SK-N-MC (cell line): ENCODE results near the gene FNDC7.
A peak's percentile ranks its signal among the peaks of the same experiment; 100 is the strongest.
"Not testable (repeated sequence)": the region's sequence is repeated elsewhere in the genome, so short reads cannot be mapped to it uniquely, and the experiment has no call there.

Experiments used
- DNase-seq: peaks from one replicate; pipeline ENCODE4 v3.0.0-alpha.2; 2011; ENCODE audit warnings: low read depth, low spot score
- H3K27ac ChIP-seq: fragments of 200-600 bp; sonication (generic); 2 replicates; pipeline ENCODE4 v1.5.1; 2016; ENCODE audit warnings: mixed run types
- H3K36me3 ChIP-seq: fragments of 200-600 bp; sonication (generic); 2 replicates; pipeline ENCODE4 v1.6.1; 2017; ENCODE audit warnings: antibody characterized with exemption, low read length, mixed read lengths; ENCODE audit not compliant: insufficient read depth
- H3K4me3 ChIP-seq: fragments of 200-600 bp; sonication (generic); 2 replicates; pipeline ENCODE4 v1.5.1; 2016
- H3K9ac ChIP-seq: fragments of 200-600 bp; sonication (generic); 2 replicates; pipeline ENCODE4 v1.8.0; 2017; ENCODE audit warnings: mixed run types, mixed read lengths; ENCODE audit not compliant: insufficient read length
- H3K9me3 ChIP-seq: fragments of 200-600 bp; sonication (generic); 2 replicates; pipeline ENCODE4 v1.6.1; 2017; ENCODE audit warnings: low read depth, mild to moderate bottlenecking, antibody characterized with exemption, low read length, moderate library complexity, mixed read lengths
- EZH2 ChIP-seq: fragments of 200-600 bp; sonication (generic); IDR thresholded peaks from one replicate; pipeline ENCODE4 v1.6.1; 2017; ENCODE audit warnings: antibody characterized with exemption
- FOXP2 ChIP-seq: optimal IDR thresholded peaks from 2 replicates; pipeline ENCODE3; 2011; ENCODE audit warnings: mild to moderate bottlenecking, moderate library complexity; ENCODE audit not compliant: insufficient read depth; ENCODE audit errors: extremely low read length, control extremely low read depth
- POLR2AphosphoS5 ChIP-seq: IDR thresholded peaks from 2 replicates; pipeline ENCODE4 v1.6.1; 2012; ENCODE audit warnings: mild to moderate bottlenecking, low read depth, low read length, borderline replicate concordance

Gene FNDC7

GRCh38 chr1:108670131-108670773 is 42.5 kb upstream of the FNDC7 start:
- Histone ChIP-seq H3K36me3 (no peaks in the 10 kb centered on the region), H3K4me3 (no peak overlapping the region), H3K27ac (no peak overlapping the region), H3K9me3 (no peaks in the 10 kb centered on the region), H3K9ac (no peak overlapping the region)
- TF ChIP-seq FOXP2 (no peak), EZH2 (no peak), POLR2AphosphoS5 (no peak)
- no peak for DNase-seq

- Histone ChIP-seq H3K4me3 (no peak overlapping the region), H3K9ac (no peak overlapping the region), H3K27ac (no peak overlapping the region), H3K36me3 (no peaks in the 10 kb centered on the region), H3K9me3 (no peaks in the 10 kb centered on the region)
- TF ChIP-seq EZH2 (no peak), FOXP2 (no peak), POLR2AphosphoS5 (no peak)
- no peak for DNase-seq
Measured at GRCh38 chr1:108671143-108671542, 41.6 kb upstream of the FNDC7 start.

GRCh38 chr1:108678706-108679105 is 34.0 kb upstream of the FNDC7 start:
- no peak for TF ChIP-seq EZH2
- TF ChIP-seq POLR2AphosphoS5, result no peak
- no peak for TF ChIP-seq FOXP2
- no peak overlapping the region for H3K27ac ChIP-seq
- H3K9me3 ChIP-seq, result no peaks in the 10 kb centered on the region
- no peak overlapping the region for H3K9ac ChIP-seq
- no peak overlapping the region for H3K4me3 ChIP-seq
- no peaks in the 10 kb centered on the region for H3K36me3 ChIP-seq
- DNase-seq, result no peak

GRCh38 chr1:108679586-108680213 is 33.0 kb upstream of the FNDC7 start:
- H3K9me3 ChIP-seq, result no peaks in the 10 kb centered on the region
- no peak overlapping the region for H3K4me3 ChIP-seq
- H3K27ac ChIP-seq, result no peak overlapping the region
- TF ChIP-seq FOXP2 (no peak), POLR2AphosphoS5 (no peak), EZH2 (no peak)
- no peak overlapping the region for H3K9ac ChIP-seq
- no peaks in the 10 kb centered on the region for H3K36me3 ChIP-seq
- no peak for DNase-seq

- H3K4me3 ChIP-seq, H3K27ac ChIP-seq, H3K9ac ChIP-seq, H3K9me3 ChIP-seq, DNase-seq, H3K36me3 ChIP-seq: not testable (repeated sequence)
Measured at GRCh38 chr1:108681701-108682100, 31.0 kb upstream of the FNDC7 start.

GRCh38 chr1:108685529-108685928 is 27.2 kb upstream of the FNDC7 start:
- H3K9ac ChIP-seq, result no peak overlapping the region
- TF ChIP-seq POLR2AphosphoS5 (no peak), FOXP2 (no peak), EZH2 (no peak)
- H3K4me3 ChIP-seq, result no peak overlapping the region
- DNase-seq, result no peak
- no peak overlapping the region for H3K27ac ChIP-seq
- no peaks in the 10 kb centered on the region for H3K9me3 ChIP-seq
- H3K36me3 ChIP-seq, result no peaks in the 10 kb centered on the region

GRCh38 chr1:108686614-108687313 is 25.9 kb upstream of the FNDC7 start:
- Histone ChIP-seq H3K9me3 (no peaks in the 10 kb centered on the region), H3K4me3 (no peak overlapping the region), H3K27ac (no peak overlapping the region), H3K9ac (no peak overlapping the region), H3K36me3 (no peaks in the 10 kb centered on the region)
- TF ChIP-seq EZH2 (no peak), FOXP2 (no peak), POLR2AphosphoS5 (no peak)
- no peak for DNase-seq

GRCh38 chr1:108691128-108691941 is 21.4 kb upstream of the FNDC7 start:
- Histone ChIP-seq H3K27ac (peak overlapping the region; percentile 85), H3K4me3 (peak overlapping the region; percentile 86), H3K36me3 (peaks cover 28% of the 10 kb centered on the region), H3K9me3 (no peaks in the 10 kb centered on the region), H3K9ac (peak overlapping the region; percentile 87)
- DNase-seq, result no peak
- TF ChIP-seq POLR2AphosphoS5 (no peak), FOXP2 (no peak), EZH2 (no peak)
